ENCODE results near the gene LCN12.

LCN12 gene

DNA sequence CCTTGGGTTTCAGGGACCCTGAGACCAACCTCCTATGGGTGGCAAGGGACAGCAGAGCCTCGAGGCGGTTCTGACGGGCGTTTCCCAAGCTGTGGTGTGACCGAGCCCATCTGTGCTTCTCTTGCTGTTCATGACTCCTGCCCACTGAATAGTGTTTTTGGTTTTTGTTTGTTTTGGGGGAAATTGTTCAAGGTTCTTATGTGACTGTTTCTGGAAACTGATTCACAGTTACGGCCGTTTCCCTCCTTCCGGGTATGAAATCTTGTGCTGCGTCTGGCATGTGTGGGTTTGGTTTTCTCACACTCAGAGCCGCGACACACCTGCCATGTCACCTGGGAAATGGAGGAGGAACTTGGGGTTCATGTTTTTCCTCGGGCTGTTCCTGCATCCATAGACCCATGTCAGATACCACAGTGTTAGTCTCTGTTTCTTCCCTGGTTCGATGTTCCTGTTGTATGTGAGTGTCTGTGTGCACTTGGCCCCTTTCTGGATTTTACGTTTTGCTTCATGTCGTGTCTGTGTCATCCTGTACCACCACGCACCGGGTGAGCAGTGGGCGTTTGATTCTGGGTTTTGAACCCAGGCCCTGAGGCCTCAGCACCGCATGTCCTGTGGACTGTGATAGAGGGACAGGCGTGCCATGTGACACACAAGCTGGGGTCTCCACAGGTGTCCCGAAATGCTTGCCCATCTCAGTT is 36.3 kb upstream of the LCN12 start:
- TF ChIP-seq, protein P1, sequence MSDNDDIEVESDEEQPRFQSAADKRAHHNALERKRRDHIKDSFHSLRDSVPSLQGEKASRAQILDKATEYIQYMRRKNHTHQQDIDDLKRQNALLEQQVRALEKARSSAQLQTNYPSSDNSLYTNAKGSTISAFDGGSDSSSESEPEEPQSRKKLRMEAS (IDR thresholded peaks at IDR 0.05): no peak

DNA sequence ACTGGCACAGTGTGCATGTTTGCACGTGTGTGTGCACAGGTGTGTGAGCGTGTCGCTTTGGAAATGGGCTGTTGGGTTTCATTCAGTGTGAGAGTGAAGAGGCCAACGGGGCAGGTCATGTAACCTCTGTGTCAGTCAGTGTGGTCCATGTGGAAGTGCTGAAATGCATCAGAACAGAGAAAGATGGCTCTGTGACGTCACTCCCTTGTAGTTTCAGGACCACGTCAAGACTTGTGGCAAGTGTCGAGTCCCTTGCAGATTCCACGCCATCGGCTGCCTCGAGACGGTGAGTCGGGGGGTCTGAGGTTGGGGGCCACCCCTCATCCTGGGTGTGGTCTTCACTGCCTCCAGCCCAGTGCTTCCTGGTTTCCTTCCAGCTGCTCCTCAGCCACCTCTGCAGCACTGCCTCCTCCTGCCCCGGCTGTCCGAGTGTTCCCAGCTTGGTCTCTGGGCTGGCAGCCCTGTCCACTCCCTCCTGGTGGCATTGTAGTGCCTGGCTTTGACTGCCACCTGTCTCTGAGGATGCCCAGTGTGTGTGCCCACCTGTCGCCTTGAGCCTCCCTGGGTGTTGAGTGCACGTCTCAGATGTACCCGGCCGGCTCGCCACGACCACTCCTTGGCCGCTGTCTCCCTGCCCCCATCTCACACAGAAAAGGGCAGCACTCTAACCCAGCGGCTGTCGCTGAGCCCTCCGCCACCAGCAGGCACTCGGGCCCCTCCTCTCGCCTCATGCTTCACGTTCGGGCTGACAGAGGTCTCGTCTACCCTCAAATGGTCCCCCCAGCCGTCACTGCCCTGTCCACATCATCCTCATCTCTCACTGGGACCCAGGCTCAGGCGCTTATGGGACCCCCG is 35.5 kb upstream of the LCN12 start:
- TF ChIP-seq EP300 (IDR thresholded peaks at IDR 0.05; ENCODE audit: borderline replicate concordance): no peak

DNA sequence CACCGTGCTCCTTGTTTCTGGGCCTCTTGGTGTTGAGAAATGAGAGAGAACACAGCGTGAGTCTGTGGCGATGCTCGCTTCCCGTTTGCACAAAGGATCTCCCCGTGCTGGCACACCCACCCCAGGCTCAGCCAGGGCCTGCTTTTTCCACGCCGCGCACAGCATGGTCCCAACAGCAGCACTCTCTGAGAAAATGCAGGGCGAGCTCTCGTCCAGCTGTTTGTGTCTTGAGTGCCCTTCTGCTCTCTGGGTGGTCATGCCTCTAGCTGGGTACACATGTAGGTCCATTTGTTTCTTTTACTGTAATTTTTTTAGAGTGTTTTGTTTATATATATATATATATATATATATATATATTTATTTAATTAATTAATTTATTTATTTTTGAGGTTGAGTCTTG is 34.2 kb upstream of the LCN12 start:
- TF ChIP-seq FOXM1 (IDR thresholded peaks at IDR 0.05; ENCODE audit: borderline replicate concordance, low read depth) (no peak), CREB1 (IDR thresholded peaks at IDR 0.05; ENCODE audit: low read depth) (no peak), CEBPB (IDR thresholded peaks at IDR 0.05) (no peak), YY1 (IDR thresholded peaks at IDR 0.05; ENCODE audit: low read depth) (no peak), EP300 (IDR thresholded peaks at IDR 0.05; ENCODE audit: borderline replicate concordance) (no peak), RAD21 (IDR thresholded peaks at IDR 0.05; ENCODE audit: low read depth) (no peak), TAF1 (IDR thresholded peaks at IDR 0.05; ENCODE audit: low read depth) (no peak), TEAD4 (IDR thresholded peaks at IDR 0.05) (no peak), EGR1 (IDR thresholded peaks at IDR 0.05) (no peak), ZBTB7A (IDR thresholded peaks at IDR 0.05; ENCODE audit: low read depth) (no peak), NFIC (IDR thresholded peaks at IDR 0.05) (no peak), TCF12 (IDR thresholded peaks at IDR 0.05; ENCODE audit: low read depth) (no peak)
- TF ChIP-seq, protein P1 (IDR thresholded peaks at IDR 0.05): no peak
- TF ChIP-seq, protein P2, sequence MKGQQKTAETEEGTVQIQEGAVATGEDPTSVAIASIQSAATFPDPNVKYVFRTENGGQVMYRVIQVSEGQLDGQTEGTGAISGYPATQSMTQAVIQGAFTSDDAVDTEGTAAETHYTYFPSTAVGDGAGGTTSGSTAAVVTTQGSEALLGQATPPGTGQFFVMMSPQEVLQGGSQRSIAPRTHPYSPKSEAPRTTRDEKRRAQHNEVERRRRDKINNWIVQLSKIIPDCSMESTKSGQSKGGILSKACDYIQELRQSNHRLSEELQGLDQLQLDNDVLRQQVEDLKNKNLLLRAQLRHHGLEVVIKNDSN (IDR thresholded peaks at IDR 0.05): no peak
- TF ChIP-seq, protein P3, sequence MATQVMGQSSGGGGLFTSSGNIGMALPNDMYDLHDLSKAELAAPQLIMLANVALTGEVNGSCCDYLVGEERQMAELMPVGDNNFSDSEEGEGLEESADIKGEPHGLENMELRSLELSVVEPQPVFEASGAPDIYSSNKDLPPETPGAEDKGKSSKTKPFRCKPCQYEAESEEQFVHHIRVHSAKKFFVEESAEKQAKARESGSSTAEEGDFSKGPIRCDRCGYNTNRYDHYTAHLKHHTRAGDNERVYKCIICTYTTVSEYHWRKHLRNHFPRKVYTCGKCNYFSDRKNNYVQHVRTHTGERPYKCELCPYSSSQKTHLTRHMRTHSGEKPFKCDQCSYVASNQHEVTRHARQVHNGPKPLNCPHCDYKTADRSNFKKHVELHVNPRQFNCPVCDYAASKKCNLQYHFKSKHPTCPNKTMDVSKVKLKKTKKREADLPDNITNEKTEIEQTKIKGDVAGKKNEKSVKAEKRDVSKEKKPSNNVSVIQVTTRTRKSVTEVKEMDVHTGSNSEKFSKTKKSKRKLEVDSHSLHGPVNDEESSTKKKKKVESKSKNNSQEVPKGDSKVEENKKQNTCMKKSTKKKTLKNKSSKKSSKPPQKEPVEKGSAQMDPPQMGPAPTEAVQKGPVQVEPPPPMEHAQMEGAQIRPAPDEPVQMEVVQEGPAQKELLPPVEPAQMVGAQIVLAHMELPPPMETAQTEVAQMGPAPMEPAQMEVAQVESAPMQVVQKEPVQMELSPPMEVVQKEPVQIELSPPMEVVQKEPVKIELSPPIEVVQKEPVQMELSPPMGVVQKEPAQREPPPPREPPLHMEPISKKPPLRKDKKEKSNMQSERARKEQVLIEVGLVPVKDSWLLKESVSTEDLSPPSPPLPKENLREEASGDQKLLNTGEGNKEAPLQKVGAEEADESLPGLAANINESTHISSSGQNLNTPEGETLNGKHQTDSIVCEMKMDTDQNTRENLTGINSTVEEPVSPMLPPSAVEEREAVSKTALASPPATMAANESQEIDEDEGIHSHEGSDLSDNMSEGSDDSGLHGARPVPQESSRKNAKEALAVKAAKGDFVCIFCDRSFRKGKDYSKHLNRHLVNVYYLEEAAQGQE (IDR thresholded peaks at IDR 0.05; ENCODE audit: low read depth): no peak

DNA sequence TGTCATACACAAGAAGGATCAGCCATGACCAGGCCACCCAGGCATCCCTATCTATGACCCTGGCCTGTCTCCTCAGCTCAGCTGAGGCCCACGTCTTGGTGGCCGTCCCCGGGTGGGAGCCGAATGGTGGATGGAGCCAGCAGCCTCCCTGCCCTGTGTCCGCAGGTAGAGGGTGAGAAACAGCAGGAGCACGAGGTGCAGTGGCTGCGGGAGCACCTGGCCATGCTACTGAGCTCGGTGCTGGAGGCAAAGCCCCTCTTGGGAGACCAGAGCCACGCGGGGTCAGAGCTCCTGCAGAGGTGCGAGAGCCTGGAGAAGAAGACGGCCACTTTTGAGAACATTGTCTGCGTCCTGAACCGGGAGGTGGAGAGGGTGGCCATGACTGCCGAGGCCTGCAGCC is 32.0 kb upstream of the LCN12 start:
- TF ChIP-seq ZBTB7A (IDR thresholded peaks at IDR 0.05; ENCODE audit: low read depth): no peak
- TF ChIP-seq RAD21 (IDR thresholded peaks at IDR 0.05; ENCODE audit: low read depth): no peak
- no peak for TF ChIP-seq TAF1 (IDR thresholded peaks at IDR 0.05; ENCODE audit: low read depth)
- TF ChIP-seq FOXM1 (IDR thresholded peaks at IDR 0.05; ENCODE audit: borderline replicate concordance, low read depth): no peak
- TF ChIP-seq, protein P2 (IDR thresholded peaks at IDR 0.05): no peak
- TF ChIP-seq YY1 (IDR thresholded peaks at IDR 0.05; ENCODE audit: low read depth): no peak
- TF ChIP-seq CEBPB (IDR thresholded peaks at IDR 0.05): no peak

DNA sequence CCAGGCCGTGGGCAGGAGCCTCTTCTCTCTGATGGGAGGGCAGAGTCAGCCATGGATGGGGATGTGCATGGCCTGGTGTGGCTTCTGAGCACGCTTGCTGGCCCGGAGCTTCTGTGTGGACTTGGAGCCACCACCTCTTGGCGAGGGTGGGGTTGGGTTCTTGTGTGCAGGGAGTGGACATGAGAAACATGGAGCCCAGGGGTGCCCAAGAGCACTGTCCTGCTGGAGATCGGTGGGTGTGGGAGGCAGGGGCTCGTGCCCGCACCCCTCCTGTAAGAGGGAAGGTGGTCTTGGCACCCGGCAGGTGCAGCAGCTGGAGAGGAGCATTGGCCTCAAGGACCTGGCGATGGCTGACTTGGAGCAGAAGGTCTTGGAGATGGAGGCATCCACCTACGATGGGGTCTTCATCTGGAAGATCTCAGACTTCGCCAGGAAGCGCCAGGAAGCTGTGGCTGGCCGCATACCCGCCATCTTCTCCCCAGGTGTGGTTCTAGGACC is 31.3 kb upstream of the LCN12 start:
- TF ChIP-seq TAF1 (IDR thresholded peaks at IDR 0.05; ENCODE audit: low read depth) (no peak), EP300 (IDR thresholded peaks at IDR 0.05; ENCODE audit: borderline replicate concordance) (no peak), CREB1 (IDR thresholded peaks at IDR 0.05; ENCODE audit: low read depth) (no peak), YY1 (IDR thresholded peaks at IDR 0.05; ENCODE audit: low read depth) (no peak), TCF12 (IDR thresholded peaks at IDR 0.05; ENCODE audit: low read depth) (no peak), CEBPB (IDR thresholded peaks at IDR 0.05) (no peak), NFIC (IDR thresholded peaks at IDR 0.05) (no peak), EGR1 (IDR thresholded peaks at IDR 0.05) (no peak), ZBTB7A (IDR thresholded peaks at IDR 0.05; ENCODE audit: low read depth) (no peak), TEAD4 (IDR thresholded peaks at IDR 0.05) (no peak), RAD21 (IDR thresholded peaks at IDR 0.05; ENCODE audit: low read depth) (no peak), FOXM1 (IDR thresholded peaks at IDR 0.05; ENCODE audit: borderline replicate concordance, low read depth) (no peak)
- TF ChIP-seq, protein P3 (IDR thresholded peaks at IDR 0.05; ENCODE audit: low read depth): no peak
- TF ChIP-seq, protein P2 (IDR thresholded peaks at IDR 0.05): no peak
- TF ChIP-seq, protein P1 (IDR thresholded peaks at IDR 0.05): no peak

Measured in Ishikawa (cell line).